Measurements from ENCODE around the gene NEK1. TPM values are rescaled to one million over a fixed set of nuclear protein-coding genes. Genes with fewer than 3 reads are reported as not detected.

NEK1 gene
- total RNA-seq, 1 experiment from 2014 or later: 6.0 TPM

- H3K9me3 Mint-ChIP-seq (ENCODE audit: low read depth, unreplicated experiment): no peaks in the 10 kb centered on the region
- no peaks in the 10 kb centered on the region for H3K36me3 Mint-ChIP-seq (ENCODE audit: insufficient read depth, unreplicated experiment)
- peaks cover 4% of the 10 kb centered on the region for H3K4me1 Mint-ChIP-seq (ENCODE audit: low read depth, unreplicated experiment)
- no peak overlapping the region for H3K4me3 Mint-ChIP-seq (ENCODE audit: low read depth, unreplicated experiment)
- no peak overlapping the region for H3K27ac Mint-ChIP-seq (ENCODE audit: unreplicated experiment)
- CTCF ChIA-PET: no interaction called here
- TF ChIP-seq CTCF (IDR thresholded peaks at IDR 0.05; ENCODE audit: unreplicated experiment): no peak
- H3K27me3 Mint-ChIP-seq (ENCODE audit: unreplicated experiment): no peaks in the 10 kb centered on the region
- intact Hi-C loops (cut with micrococcal nuclease; ENCODE audit: unreplicated experiment): no loop called here
- DNase-seq: no peak
- BruUV-seq (replicated peaks): no TSS peak
Measured at GRCh38 chr4:169359961-169360360, 252.4 kb downstream of the NEK1 start.

GRCh38 chr4:169352360-169352759, 260.0 kb downstream of the NEK1 start:
- no peaks in the 10 kb centered on the region for H3K27me3 Mint-ChIP-seq (ENCODE audit: unreplicated experiment)
- H3K9me3 Mint-ChIP-seq (ENCODE audit: low read depth, unreplicated experiment): no peaks in the 10 kb centered on the region
- H3K27ac Mint-ChIP-seq (ENCODE audit: unreplicated experiment): no peak overlapping the region
- no peaks in the 10 kb centered on the region for H3K36me3 Mint-ChIP-seq (ENCODE audit: insufficient read depth, unreplicated experiment)
- no TSS peak for BruUV-seq (replicated peaks)
- intact Hi-C loops (cut with micrococcal nuclease; ENCODE audit: unreplicated experiment): no loop called here
- TF ChIP-seq CTCF (IDR thresholded peaks at IDR 0.05; ENCODE audit: unreplicated experiment): no peak
- CTCF ChIA-PET: no interaction called here
- H3K4me3 Mint-ChIP-seq (ENCODE audit: low read depth, unreplicated experiment): no peak overlapping the region
- peaks cover 13% of the 10 kb centered on the region for H3K4me1 Mint-ChIP-seq (ENCODE audit: low read depth, unreplicated experiment)
- no peak for DNase-seq

- BruUV-seq (replicated peaks): no TSS peak
- H3K27ac Mint-ChIP-seq (ENCODE audit: unreplicated experiment): no peak overlapping the region
- CTCF ChIA-PET: no interaction called here
- intact Hi-C loops (cut with micrococcal nuclease; ENCODE audit: unreplicated experiment): no loop called here
- H3K4me3 Mint-ChIP-seq (ENCODE audit: low read depth, unreplicated experiment): no peak overlapping the region
- no peaks in the 10 kb centered on the region for H3K36me3 Mint-ChIP-seq (ENCODE audit: insufficient read depth, unreplicated experiment)
- no peak for TF ChIP-seq CTCF (IDR thresholded peaks at IDR 0.05; ENCODE audit: unreplicated experiment)
- H3K4me1 Mint-ChIP-seq (ENCODE audit: low read depth, unreplicated experiment): peaks cover 13% of the 10 kb centered on the region
- H3K27me3 Mint-ChIP-seq (ENCODE audit: unreplicated experiment): no peaks in the 10 kb centered on the region
- no peaks in the 10 kb centered on the region for H3K9me3 Mint-ChIP-seq (ENCODE audit: low read depth, unreplicated experiment)
- DNase-seq: peak; percentile 3
Measured at GRCh38 chr4:169351872-169352271, 260.5 kb downstream of the NEK1 start.

GRCh38 chr4:169348541-169348940, 263.8 kb downstream of the NEK1 start:
- Mint-ChIP-seq H3K27me3 (ENCODE audit: unreplicated experiment) (no peaks in the 10 kb centered on the region), H3K4me3 (ENCODE audit: low read depth, unreplicated experiment) (no peak overlapping the region), H3K4me1 (ENCODE audit: low read depth, unreplicated experiment) (peaks cover 13% of the 10 kb centered on the region), H3K27ac (ENCODE audit: unreplicated experiment) (no peak overlapping the region), H3K36me3 (ENCODE audit: insufficient read depth, unreplicated experiment) (no peaks in the 10 kb centered on the region), H3K9me3 (ENCODE audit: low read depth, unreplicated experiment) (no peaks in the 10 kb centered on the region)
- DNase-seq: no peak
- CTCF ChIA-PET: no interaction called here
- BruUV-seq (replicated peaks): no TSS peak
- no peak for TF ChIP-seq CTCF (IDR thresholded peaks at IDR 0.05; ENCODE audit: unreplicated experiment)
- intact Hi-C loops (cut with micrococcal nuclease; ENCODE audit: unreplicated experiment): no loop called here
